ENCODE data around the gene SRSF8.

DNA sequence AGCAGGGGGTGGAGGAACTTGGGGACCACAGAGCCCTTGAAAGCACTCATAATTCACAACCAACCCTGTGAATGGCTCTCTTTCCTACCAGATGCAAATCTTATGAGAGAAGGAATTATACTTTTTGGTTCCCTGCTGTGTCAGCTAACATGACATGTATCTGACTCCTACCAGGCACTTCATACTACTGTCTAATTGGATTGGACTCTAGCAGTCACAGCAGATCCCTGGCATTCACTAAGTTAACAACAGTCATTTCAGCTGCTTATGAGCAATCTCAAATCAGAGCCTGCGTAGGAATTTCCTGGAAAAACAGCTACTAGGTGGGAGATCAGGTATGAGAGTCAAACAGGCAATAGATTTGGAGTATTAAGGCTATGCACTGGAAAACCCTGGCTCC, 11.8 kb downstream of the SRSF8 start:
- TF ChIP-seq, protein P1, sequence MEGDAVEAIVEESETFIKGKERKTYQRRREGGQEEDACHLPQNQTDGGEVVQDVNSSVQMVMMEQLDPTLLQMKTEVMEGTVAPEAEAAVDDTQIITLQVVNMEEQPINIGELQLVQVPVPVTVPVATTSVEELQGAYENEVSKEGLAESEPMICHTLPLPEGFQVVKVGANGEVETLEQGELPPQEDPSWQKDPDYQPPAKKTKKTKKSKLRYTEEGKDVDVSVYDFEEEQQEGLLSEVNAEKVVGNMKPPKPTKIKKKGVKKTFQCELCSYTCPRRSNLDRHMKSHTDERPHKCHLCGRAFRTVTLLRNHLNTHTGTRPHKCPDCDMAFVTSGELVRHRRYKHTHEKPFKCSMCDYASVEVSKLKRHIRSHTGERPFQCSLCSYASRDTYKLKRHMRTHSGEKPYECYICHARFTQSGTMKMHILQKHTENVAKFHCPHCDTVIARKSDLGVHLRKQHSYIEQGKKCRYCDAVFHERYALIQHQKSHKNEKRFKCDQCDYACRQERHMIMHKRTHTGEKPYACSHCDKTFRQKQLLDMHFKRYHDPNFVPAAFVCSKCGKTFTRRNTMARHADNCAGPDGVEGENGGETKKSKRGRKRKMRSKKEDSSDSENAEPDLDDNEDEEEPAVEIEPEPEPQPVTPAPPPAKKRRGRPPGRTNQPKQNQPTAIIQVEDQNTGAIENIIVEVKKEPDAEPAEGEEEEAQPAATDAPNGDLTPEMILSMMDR (conservative IDR thresholded peaks at IDR 0.05 in 1 of 2, IDR thresholded peaks at IDR 0.05 in 1 of 2; ENCODE audit: extremely low read depth in 1 of 2, insufficient read depth in 1 of 2, low read depth in 1 of 2, low read length in 2 of 2) = no peak
- TF ChIP-seq EZH2 (IDR thresholded peaks at IDR 0.05; ENCODE audit: borderline replicate concordance, low read length) = no peak
